SKM-1 treated with dmso at 0.1 percent for 144 hours (cell line): Measurements from ENCODE around the gene GP1BA.

ENCODE experiments used
- DNase-seq: peaks from one replicate; lab custom pipeline; 2025; ENCODE audit not compliant: unreplicated experiment; lab: John Stamatoyannopoulos, UW

GP1BA gene

DNA sequence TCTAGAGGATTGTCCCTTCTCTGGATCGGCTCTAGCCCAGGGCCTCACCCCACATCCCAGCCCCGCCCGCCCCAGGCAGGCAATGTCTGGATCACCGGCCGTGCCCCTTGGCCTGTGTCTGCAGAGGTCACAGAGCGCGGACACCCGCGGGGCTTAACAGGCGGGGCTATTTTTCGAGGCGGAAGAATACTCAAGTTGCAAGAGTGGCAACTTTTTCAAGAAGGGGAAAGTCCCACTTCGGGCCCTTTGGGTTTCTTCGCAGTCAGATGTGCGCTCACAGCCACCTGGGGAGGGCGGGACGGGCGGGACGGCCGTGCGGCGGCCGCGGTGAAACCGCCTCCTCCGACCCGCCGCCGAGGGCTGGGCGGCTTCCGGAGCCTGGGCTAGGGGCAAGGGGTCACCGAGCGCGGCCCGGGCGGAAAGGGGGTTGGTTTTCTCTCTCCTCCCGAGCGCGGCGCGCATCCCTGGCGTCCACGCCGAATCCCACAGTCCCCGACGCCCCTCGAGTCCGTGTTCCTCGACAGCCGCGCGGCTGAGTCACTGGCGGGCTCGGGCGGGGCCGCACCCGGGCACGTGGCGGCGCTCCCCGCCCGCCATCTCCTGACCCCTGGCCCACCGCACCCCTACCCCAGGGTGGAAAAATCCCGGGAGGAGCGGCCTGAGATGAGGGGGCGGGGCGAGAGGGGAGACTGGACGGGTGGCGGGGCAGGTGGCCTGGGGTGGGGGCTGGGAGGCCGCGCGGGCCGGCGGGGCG, 17.4 kb downstream of the GP1BA start:
- DNase-seq: no peak

- no peak for DNase-seq
Observed at GRCh38 chr17:4950075-4950745, 18.1 kb downstream of the GP1BA start.

DNA sequence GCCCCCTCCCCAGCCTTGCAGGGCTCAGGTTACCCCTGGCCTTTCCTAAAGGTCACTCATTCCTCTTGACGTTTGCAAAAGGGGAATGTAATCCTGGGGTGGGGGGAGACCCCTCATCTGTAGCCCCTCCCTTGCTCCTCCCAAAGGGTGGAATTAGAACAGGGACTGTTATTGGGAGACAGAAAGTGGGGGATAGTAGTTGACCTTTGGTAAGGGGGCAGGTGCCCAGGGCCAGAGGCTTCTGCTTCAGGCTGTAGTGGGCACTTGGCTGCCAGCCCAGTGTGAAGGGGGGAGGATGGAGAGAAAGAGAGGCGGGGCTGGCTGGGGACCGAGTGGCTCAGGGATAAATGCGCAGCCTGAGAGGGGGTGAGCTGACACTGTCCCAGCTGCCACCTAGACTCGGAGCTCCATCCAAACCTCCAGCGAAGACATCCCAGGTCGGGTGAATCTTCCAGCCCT, 18.7 kb downstream of the GP1BA start, which contains the start of gene ENO3:
TSS of gene ENO3 (plus strand) at position 374 of the 459 bp plus-strand sequence. CDS start 711 bp downstream, outside the sequence.
- no peak for DNase-seq

DNA sequence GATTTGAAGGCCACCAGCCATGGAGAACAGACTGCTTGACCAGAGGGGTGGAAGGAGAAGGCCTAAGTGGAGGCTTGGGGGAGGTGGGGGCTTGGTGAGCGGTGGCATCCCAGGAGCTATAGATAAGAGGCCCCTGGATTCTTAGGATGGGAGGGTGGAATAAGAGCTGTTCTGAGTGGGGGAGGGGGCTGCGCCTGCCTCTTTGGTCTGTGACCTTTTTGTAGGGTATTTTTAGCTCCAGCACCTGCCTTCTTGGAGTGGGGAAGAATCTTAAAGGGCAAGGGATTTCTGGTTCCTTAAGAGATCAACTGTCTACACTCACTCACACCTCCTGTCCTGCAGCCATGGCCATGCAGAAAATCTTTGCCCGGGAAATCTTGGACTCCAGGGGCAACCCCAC, 19.4 kb downstream of the GP1BA start:
- no peak for DNase-seq

GRCh38 chr17:4953451-4953961, 21.4 kb downstream of the GP1BA start:
- DNase-seq: no peak

DNA sequence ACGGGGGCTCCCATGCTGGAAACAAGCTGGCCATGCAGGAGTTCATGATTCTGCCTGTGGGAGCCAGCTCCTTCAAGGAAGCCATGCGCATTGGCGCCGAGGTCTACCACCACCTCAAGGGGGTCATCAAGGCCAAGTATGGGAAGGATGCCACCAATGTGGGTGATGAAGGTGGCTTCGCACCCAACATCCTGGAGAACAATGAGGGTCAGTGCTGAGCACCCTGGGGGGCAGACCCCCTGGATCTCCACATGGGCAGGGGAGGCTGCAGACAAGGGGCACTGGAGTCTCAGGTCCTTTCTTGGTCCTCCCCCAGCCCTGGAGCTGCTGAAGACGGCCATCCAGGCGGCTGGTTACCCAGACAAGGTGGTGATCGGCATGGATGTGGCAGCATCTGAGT, 23.0 kb downstream of the GP1BA start:
- DNase-seq: no peak

DNA sequence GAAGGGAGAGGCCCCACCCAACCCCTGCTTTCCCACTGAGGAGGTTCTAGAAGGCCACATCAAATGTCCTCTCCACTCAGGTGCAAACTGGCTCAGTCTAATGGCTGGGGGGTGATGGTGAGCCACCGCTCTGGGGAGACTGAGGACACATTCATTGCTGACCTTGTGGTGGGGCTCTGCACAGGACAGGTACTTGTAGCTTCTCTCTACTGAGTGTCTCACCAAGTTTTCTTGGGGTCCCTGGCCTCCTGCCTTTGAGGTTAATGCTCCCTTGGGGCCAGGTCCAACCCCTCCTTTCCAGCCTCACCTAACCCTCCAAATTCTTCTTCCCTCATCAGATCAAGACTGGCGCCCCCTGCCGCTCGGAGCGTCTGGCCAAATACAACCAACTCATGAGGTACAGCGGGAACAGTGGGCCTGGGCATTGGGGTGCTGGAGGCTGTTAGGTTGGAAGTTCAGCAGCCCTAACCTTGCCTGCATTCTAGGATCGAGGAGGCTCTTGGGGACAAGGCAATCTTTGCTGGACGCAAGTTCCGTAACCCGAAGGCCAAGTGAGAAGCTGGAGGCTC, 24.5 kb downstream of the GP1BA start:
- no peak for DNase-seq

DNA sequence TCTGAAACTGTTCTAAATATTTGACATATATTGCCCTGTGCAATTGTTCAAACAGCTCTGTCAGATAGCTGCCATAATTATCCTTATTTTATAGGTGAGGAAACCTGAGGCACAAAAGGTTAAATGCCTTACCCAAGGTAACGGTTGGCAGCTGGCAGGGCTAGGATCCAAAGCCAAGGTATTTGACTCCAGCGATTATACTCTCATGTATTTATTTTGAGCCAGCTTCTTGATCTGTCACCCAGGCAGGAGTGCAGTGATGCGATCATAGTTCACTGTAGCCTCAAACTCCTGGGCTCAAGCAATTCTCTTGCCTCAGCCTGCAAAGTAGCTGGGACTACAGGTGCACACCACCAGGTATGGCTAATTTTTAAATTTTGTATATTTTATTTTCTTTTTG, 26.0 kb downstream of the GP1BA start:
- no peak for DNase-seq

GRCh38 chr17:4959261-4959965, 27.3 kb downstream of the GP1BA start:
- no peak for DNase-seq

GRCh38 chr17:4960279-4960922, 28.3 kb downstream of the GP1BA start:
- DNase-seq: no peak

DNA sequence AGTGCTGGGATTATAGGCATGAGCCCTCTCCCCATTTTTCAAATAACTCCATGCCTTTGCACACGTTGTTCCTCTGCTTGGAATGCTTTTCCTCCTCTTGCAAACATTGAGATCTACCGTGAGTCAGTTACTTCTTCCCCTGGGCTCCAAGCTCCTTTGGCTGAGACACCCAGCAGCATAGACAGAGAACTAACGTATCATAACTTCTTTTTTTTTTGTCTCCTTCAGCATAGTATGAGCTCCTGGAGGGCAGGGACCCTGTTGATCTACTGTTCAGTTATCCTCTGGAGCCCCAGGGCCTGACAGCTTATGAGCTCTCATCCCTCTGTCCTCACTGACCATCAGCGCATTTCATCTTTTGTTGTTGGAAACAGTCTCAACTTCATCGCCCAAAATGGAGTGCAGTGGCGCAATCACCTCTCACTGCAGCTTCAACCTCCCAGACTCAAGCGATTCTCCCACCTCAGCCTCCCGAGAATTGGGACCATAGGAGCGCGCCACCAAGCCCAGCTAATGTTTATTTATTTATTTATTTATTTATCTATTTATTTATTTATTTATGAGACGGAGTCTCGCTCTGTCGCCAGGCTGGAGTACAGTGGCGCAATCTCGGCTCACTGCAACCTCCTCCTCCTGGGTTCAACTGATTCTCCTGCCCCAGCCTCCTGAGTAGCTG, 33.4 kb downstream of the GP1BA start:
- no peak for DNase-seq

- peak; percentile 93 for DNase-seq
Observed at GRCh38 chr17:4966844-4967538, 34.9 kb downstream of the GP1BA start.

DNA sequence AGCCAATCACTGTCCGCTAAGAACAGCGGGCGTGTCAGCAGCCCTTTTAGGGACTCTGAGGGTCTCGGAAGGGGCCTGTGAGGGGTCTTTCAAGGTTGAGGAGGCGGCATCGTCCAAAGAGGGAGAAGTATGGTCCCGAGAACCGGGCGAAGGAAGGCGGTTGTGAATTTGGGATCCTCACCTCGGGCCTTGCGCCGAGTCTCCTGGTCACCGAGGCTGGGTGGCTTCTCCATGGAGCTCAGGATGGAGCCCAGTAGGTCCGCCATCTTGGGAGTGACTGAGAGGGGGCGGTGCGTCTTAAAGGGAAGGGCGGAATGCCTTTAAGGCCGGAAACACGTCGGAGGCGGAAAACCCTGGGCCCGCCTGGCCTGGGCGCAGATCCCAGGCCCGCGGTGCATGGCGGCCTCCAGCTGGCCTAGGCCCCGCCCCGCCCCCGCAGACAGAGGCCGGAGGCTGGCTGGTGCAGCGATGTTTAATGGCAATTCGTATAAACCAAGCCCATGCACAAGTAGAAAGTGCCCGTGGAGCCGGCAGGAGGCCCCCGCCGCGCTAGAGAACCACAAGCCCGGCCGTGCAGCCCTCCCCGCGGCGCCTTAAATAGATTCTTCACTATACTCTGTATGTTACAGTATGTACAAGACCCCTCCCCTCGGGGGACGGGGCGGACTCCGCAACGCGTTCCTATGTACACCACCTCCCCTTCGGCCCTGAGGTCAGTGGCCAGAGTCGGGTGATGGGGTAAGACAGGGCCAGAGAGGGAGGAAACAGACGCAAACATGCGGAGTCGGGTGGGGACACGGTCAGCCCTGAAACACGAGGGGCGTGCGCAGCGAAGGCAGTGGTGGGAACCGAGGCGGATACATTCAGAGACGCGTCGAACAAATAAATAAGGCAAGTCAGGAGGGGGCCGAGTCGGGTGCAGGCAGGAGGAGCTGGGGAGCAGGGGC, 35.7 kb downstream of the GP1BA start, which contains the start of gene SPAG7:
TSS of gene SPAG7 (minus strand) at position 279 of the 947 bp plus-strand sequence. CDS start at position 266, 13 bp downstream.
- peak; percentile 58 for DNase-seq

DNA sequence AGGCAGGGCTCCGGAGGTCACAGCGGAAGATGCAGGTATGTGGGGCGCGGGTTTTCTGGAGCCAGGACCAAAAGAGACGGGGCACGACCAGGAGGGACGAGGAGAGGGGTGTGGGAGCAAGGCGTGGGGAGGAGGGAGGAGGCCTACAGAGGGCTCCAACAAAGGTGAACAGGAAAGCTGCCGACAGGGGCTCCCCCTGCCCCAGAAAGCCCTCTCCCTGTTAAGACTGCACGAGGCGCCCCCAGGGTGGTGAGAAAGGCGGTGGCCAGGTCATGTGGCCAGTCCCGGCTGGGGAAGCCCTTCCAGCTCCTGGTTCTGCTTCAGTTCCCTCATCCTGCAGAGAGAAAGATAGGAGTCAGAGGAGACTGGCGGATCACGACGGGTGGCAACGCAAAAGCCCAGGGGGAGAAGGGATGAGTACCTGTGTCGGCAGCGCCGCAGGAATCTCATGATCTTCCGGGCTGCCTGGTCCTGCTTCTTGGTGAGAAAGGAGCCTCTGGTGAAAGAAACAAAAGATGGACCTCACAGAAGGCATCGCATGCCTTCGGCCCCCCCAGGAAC, 36.5 kb downstream of the GP1BA start:
- no peak for DNase-seq

GRCh38 chr17:4969047-4969550, 37.0 kb downstream of the GP1BA start:
- no peak for DNase-seq

DNA sequence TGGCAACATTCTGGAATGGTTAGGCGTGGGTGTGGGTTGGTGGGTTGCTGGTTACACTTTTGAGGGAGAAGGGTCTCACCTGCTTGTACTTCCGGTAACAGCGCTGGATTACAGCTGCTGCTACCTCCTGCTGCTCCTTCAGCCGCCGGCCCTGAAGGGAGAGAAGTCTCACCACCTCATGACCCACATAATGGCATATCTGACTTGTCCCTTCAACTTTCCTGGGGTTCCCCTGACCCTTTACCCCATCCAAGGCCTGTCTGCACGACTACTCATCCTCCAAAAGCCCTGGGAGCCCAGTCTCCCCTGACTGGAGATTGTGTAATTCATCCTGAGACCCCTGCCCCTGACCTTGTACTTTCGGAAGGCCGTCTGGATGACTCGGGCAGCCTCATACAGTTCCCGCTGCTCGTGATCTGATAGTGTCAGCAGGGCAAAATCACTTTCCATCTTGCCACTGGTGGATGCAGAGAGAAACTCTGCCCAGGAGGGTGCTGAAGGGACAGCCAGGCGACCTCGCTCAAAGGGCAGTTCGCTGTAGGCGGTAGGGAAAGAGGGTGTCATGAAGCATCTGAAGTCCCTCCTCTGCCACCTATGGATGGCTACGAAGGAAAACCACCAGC, 37.6 kb downstream of the GP1BA start:
- DNase-seq: no peak

- no peak for DNase-seq
Observed at GRCh38 chr17:4970273-4970672, 38.2 kb downstream of the GP1BA start.
